GM23338 (cell line): ENCODE measurements around the gene OTOS. TPM values are rescaled to one million over a fixed set of nuclear protein-coding genes. Genes with fewer than 3 reads are reported as not detected.

Experiments used
- ATAC-seq: fragments of 200-7000 bp; cut with Tn5 transposase; 3 replicates; pipeline ENCODE4 v1.9.1; 2020
- DNase-seq: peaks from one replicate; pipeline ENCODE4 v3.0.0-alpha.2; 2015; ENCODE audit warnings: low spot score
- H2AFZ ChIP-seq: fragments of 200-600 bp; sonication (generic); 2 replicates; pipeline ENCODE4 v1.8.0; 2016; ENCODE audit warnings: antibody characterized with exemption, mild to moderate bottlenecking, moderate library complexity
- H3F3A ChIP-seq: fragments of 200-600 bp; sonication (generic); replicated peaks from 2 replicates; pipeline ENCODE4 v1.8.0; 2017; ENCODE audit warnings: antibody characterized with exemption, mixed run types, low read depth
- H3K27ac ChIP-seq: fragments of 200-600 bp; sonication (generic); 2 replicates; pipeline ENCODE4 v1.6.1; 2016; ENCODE audit warnings: low read depth
- H3K27me3 ChIP-seq: fragments of 200-600 bp; sonication (generic); 2 replicates; pipeline ENCODE4 v1.8.0; 2016; ENCODE audit warnings: mild to moderate bottlenecking, mixed run types, moderate library complexity; ENCODE audit not compliant: insufficient read depth
- H3K36me3 ChIP-seq: fragments of 200-600 bp; sonication (generic); 2 replicates; pipeline ENCODE4 v1.8.0; 2016; ENCODE audit warnings: mild to moderate bottlenecking; ENCODE audit not compliant: insufficient read depth
- H3K4me1 ChIP-seq: fragments of 200-600 bp; sonication (generic); 2 replicates; pipeline ENCODE4 v1.8.0; 2016; ENCODE audit warnings: mild to moderate bottlenecking, moderate library complexity; ENCODE audit not compliant: insufficient read depth
- H3K4me2 ChIP-seq: fragments of 200-600 bp; sonication (generic); 2 replicates; pipeline ENCODE4 v1.7.1; 2017; ENCODE audit warnings: mixed run types
- H3K4me3 ChIP-seq: fragments of 200-600 bp; sonication (generic); 2 replicates; pipeline ENCODE4 v1.6.1; 2016; ENCODE audit warnings: mixed run types
- H3K79me2 ChIP-seq: fragments of 200-600 bp; sonication (generic); replicated peaks from 2 replicates; pipeline ENCODE4 v1.8.0; 2017; ENCODE audit warnings: mild to moderate bottlenecking; ENCODE audit not compliant: insufficient read depth
- H3K9me2 ChIP-seq: fragments of 200-600 bp; sonication (generic); 2 replicates; pipeline ENCODE4 v1.8.0; 2017; ENCODE audit not compliant: insufficient read depth
- H4K20me1 ChIP-seq: fragments of 200-600 bp; sonication (generic); replicated peaks from 2 replicates; pipeline ENCODE4 v1.8.0; 2017; ENCODE audit warnings: mild to moderate bottlenecking; ENCODE audit not compliant: insufficient read depth
- H3K27ac Mint-ChIP-seq: 2 replicates; pipeline ENCODE4 v1.8.0; 2020; ENCODE audit warnings: inconsistent platforms, mild to moderate bottlenecking, moderate library complexity, mixed read lengths
- H3K27me3 Mint-ChIP-seq: 3 replicates; pipeline ENCODE4 v1.8.0; 2022; ENCODE audit warnings: low read depth, mild to moderate bottlenecking, moderate library complexity, mixed read lengths, inconsistent platforms; ENCODE audit not compliant: insufficient read depth, poor library complexity
- H3K36me3 Mint-ChIP-seq: 3 replicates; pipeline ENCODE4 v1.8.0; 2021; ENCODE audit warnings: low read depth, mild to moderate bottlenecking, inconsistent platforms, moderate library complexity, mixed read lengths
- H3K4me1 Mint-ChIP-seq: 3 replicates; pipeline ENCODE4 v1.8.0; 2020; ENCODE audit warnings: mild to moderate bottlenecking, inconsistent platforms, mixed read lengths
- H3K4me3 Mint-ChIP-seq: 3 replicates; pipeline ENCODE4 v1.8.0; 2021; ENCODE audit warnings: moderate library complexity, mild to moderate bottlenecking, inconsistent platforms, mixed read lengths
- H3K9me3 Mint-ChIP-seq: 3 replicates; pipeline ENCODE4 v1.8.0; 2020; ENCODE audit warnings: moderate library complexity, mild to moderate bottlenecking, inconsistent platforms, mixed read lengths
- CREB1 ChIP-seq: fragments of 250-450 bp; sonication (Bioruptor Pico); IDR thresholded peaks from 2 replicates; pipeline ENCODE4 v1.5.0; 2020; ENCODE audit warnings: low read depth, mild to moderate bottlenecking, moderate library complexity
- EZH2 ChIP-seq: fragments of 200-600 bp; sonication (generic); IDR thresholded peaks from one replicate; pipeline ENCODE4 v1.8.0; 2017; ENCODE audit warnings: antibody characterized with exemption, mild to moderate bottlenecking, low read depth; ENCODE audit not compliant: unreplicated experiment
- NANOG ChIP-seq: IDR thresholded peaks from 2 replicates; pipeline ENCODE4 v1.6.1; 2016; ENCODE audit warnings: antibody characterized with exemption, borderline replicate concordance
- REST ChIP-seq: IDR thresholded peaks from one replicate; pipeline ENCODE4 v1.6.1; 2018; ENCODE audit warnings: antibody characterized with exemption; ENCODE audit not compliant: unreplicated experiment
- ZNF114 ChIP-seq: fragments of 250-450 bp; sonication (Bioruptor Pico); IDR thresholded peaks from 2 replicates; pipeline ENCODE4 v1.5.0; 2020; ENCODE audit warnings: mild to moderate bottlenecking, moderate library complexity
- polyA plus RNA-seq: library from polyadenylated mRNA; unstranded; fragments of >200 nt; fragmentation: Nextera tagmentation; extraction: Ambion mirVana; gene quantifications from 2 replicates; pipeline ENCODE4 v1.2.1, GENCODE V29; 2016
- total RNA-seq: library from RNA; depleted of rRNA; stranded (reverse); fragments of >200 nt; shearing (Covaris generic); gene quantifications from 2 replicates; pipeline ENCODE4 v1.2.3, GENCODE V29; 2014

OTOS gene
- total and polyA plus RNA-seq, 2 experiments from 2014 or later, result 0.40 TPM; not detected in 1

- Mint-ChIP-seq H3K27ac (no peak overlapping the region), H3K4me1 (no peaks in the 10 kb centered on the region), H3K9me3 (peaks cover 26% of the 10 kb centered on the region), H3K36me3 (peaks cover 10% of the 10 kb centered on the region; the same call in 2 of the 3 replicates), H3K27me3 (peaks cover 5% of the 10 kb centered on the region), H3K4me3 (no peak overlapping the region)
- no peak overlapping the region for H2AFZ ChIP-seq
- no peaks in the 10 kb centered on the region for H3F3A ChIP-seq
- H3K9me2 ChIP-seq, result no peaks in the 10 kb centered on the region
- H3K36me3 ChIP-seq, result no peaks in the 10 kb centered on the region
- H3K4me1 ChIP-seq, result no peaks in the 10 kb centered on the region
- H3K4me2 ChIP-seq, result no peak overlapping the region
- H4K20me1 ChIP-seq, result no peaks in the 10 kb centered on the region
- no peaks in the 10 kb centered on the region for H3K79me2 ChIP-seq
- ATAC-seq, result no peak
- no peak overlapping the region for H3K4me3 ChIP-seq
- no peak for DNase-seq
- H3K27me3 ChIP-seq, result no peaks in the 10 kb centered on the region
- no peak for TF ChIP-seq EZH2
- H3K27ac ChIP-seq, result no peak overlapping the region
Measured at GRCh38 chr2:240184656-240185055, 44.2 kb upstream of the OTOS start.

GRCh38 chr2:240183875-240184590 is 43.6 kb upstream of the OTOS start:
- peaks cover 5% of the 10 kb centered on the region for H3K27me3 Mint-ChIP-seq
- H3K4me1 Mint-ChIP-seq, result no peaks in the 10 kb centered on the region
- TF ChIP-seq EZH2, result no peak

GRCh38 chr2:240183006-240183874 is 42.8 kb upstream of the OTOS start:
- H3K4me1 Mint-ChIP-seq, result no peaks in the 10 kb centered on the region
- TF ChIP-seq CREB1 (CRISPR knock-in tag) (no peak), REST (no peak), ZNF114 (CRISPR knock-in tag) (no peak), NANOG (no peak)

More at GRCh38 chr2:240183875-240184590, 43.6 kb upstream of the OTOS start:
- no peak overlapping the region for H3K27ac ChIP-seq
- no peak overlapping the region for H2AFZ ChIP-seq
- ATAC-seq (no peak), DNase-seq (no peak)
- H4K20me1 ChIP-seq, result no peaks in the 10 kb centered on the region
- Mint-ChIP-seq H3K4me3 (no peak overlapping the region), H3K27ac (no peak overlapping the region), H3K36me3 (peaks cover 10% of the 10 kb centered on the region; the same call in 2 of the 3 replicates), H3K9me3 (peaks cover 26% of the 10 kb centered on the region)
- no peaks in the 10 kb centered on the region for H3K27me3 ChIP-seq
- H3K4me1 ChIP-seq, result no peaks in the 10 kb centered on the region
- H3K79me2 ChIP-seq, result no peaks in the 10 kb centered on the region
- H3K9me2 ChIP-seq, result no peaks in the 10 kb centered on the region
- no peak overlapping the region for H3K4me3 ChIP-seq
- H3F3A ChIP-seq, result no peaks in the 10 kb centered on the region
- H3K36me3 ChIP-seq, result no peaks in the 10 kb centered on the region
- no peak overlapping the region for H3K4me2 ChIP-seq

More at GRCh38 chr2:240183006-240183874, 42.8 kb upstream of the OTOS start:
- H3K27ac ChIP-seq, result no peak overlapping the region
- Mint-ChIP-seq H3K27ac (no peak overlapping the region), H3K9me3 (peaks cover 19% of the 10 kb centered on the region), H3K36me3 (peaks cover 10% of the 10 kb centered on the region; the same call in 2 of the 3 replicates), H3K27me3 (peaks cover 7% of the 10 kb centered on the region), H3K4me3 (no peak overlapping the region)
- H3K4me2 ChIP-seq, result no peak overlapping the region
- no peaks in the 10 kb centered on the region for H4K20me1 ChIP-seq
- H3K36me3 ChIP-seq, result no peaks in the 10 kb centered on the region
- no peaks in the 10 kb centered on the region for H3K79me2 ChIP-seq
- no peak overlapping the region for H2AFZ ChIP-seq
- H3K4me3 ChIP-seq, result no peak overlapping the region
- no peaks in the 10 kb centered on the region for H3F3A ChIP-seq
- no peaks in the 10 kb centered on the region for H3K4me1 ChIP-seq
- no peaks in the 10 kb centered on the region for H3K9me2 ChIP-seq
- DNase-seq (no peak), ATAC-seq (no peak)
- no peaks in the 10 kb centered on the region for H3K27me3 ChIP-seq
